HG03469 (cell line): Measurements from ENCODE around the gene PTPRF.
"Not testable (repeated sequence)": the region's sequence is repeated elsewhere in the genome, so short reads cannot be mapped to it uniquely, and the experiment has no call there.

Experiments used
- ATAC-seq: cut with Tn5 transposase; IDR thresholded peaks from one replicate; pipeline ENCODE4 v1.9.1; 2021; ENCODE audit warnings: mild to moderate bottlenecking, moderate library complexity, moderate number of reproducible peaks; ENCODE audit not compliant: unreplicated experiment

Gene PTPRF

DNA sequence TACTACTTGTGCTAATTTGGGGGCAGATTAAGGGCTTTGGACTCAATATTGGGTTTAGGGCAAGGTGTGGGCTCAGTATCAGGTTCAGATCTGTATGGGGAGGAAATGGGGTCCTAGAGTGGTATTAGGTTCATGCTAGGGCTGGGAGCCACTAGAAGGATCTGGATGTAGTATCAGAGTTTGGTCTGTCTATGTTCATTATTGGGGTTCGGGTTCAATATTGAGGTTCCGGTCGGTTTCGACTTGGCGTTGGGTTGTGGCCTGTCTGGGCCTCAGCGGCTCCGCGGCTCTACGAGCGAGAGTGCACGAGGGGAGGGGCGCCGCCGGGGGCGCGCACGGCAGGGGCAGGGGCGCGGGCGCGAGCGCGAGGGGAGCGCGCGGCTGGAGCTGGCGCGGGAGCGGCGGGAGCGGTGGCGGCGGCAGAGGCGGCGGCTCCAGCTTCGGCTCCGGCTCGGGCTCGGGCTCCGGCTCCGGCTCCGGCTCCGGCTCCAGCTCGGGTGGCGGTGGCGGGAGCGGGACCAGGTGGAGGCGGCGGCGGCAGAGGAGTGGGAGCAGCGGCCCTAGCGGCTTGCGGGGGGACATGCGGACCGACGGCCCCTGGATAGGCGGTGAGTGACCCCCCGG, at the start of gene PTPRF:
TSS of gene PTPRF (plus strand) at position 401 of the 624 bp plus-strand sequence. CDS start 14,193 bp downstream, outside the sequence.
- ATAC-seq = no peak

DNA sequence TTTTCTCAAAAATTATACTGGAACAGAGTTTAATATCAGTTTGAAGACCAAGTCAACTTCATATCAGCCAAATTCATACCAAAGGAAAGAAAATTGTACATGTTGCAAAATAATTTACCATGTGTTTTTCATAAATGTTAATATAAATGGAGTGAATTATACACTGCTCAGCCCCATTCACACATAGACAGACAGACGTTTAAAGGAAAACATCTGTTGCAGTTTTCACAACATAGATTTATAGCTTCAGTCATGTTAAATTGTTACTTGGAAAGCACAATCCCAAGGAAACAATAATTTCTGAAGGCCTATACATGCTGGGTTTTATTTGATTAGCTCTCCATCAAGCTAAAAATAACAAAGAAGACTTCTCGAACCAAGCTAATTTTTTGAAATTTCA, 49.2 kb upstream of the PTPRF start:
- no peak for ATAC-seq

DNA sequence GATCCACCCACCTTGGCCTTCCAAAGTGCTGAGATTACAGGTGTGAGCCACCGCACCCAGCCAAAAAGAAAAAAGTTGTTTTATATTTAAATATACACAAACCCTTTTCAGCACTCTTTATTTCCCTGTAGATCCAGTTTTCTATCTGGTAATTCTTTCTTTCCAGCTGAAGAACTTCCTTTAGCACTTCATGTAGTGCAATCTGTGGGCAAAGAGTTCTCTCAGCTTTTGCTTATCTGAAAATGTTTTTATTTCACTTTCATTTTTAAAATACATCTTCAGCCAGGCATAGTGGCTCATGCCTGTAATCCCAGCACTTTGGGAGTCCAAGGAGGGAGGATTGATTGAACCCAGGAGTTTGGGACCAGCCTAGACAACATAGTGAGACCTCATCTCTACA, 48.5 kb upstream of the PTPRF start:
- no peak for ATAC-seq

DNA sequence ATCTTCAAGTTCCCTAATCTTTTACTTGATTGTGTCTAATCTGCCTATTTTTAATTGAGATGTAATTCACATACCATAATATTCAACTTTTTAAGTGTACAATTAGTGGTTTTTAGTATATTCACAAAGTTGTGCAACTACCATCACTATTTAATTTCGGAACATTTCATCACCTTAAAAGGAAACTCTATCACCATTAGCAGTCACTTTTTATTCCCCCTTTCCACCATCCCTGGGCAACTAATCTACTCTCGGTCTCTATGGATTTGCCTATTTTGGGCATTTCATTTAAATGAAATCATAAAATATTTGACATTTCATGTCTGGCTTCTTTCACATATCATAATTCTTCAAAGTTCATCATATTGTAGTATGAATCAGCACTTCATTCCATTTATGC, 46.3 kb upstream of the PTPRF start:
- no peak for ATAC-seq

DNA sequence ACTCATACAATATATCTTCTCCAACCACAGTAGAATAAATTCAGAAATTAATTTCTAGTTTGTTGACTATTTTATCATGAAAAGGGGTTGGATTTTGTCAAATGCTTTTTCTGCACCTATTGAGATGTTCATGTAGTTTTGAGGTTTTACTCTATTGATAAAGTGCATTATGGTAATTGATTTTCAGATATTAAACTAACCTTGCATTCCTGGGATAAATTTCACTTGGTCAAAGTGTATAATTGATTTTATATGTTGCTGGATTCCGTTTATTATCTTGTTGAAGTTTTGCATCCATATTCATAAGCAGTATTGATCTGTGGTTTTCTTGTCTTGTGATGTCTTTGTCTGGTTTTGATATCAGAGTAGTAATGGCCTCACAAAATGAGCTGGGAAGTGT, 42.5 kb upstream of the PTPRF start:
- ATAC-seq = no peak

DNA sequence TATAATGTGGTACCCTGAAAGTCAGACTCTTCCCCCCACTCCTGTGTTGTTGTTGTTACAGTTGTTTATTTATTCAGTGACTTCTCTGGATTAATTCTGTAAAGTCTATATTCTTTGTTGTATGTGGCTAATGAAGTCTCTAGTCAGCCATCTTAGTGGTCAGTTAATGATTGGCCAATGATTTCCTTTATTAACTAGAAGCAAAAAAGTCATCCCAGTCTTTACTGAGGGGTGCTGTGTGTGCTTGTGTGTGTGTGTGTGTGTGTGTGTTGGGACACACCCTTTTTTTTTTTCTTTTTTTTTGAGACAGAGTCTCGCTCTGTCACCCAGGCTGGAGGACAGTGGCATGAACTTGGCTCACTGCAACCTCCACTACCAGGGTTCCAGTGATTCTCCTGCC, 39.6 kb upstream of the PTPRF start:
- ATAC-seq = no peak

DNA sequence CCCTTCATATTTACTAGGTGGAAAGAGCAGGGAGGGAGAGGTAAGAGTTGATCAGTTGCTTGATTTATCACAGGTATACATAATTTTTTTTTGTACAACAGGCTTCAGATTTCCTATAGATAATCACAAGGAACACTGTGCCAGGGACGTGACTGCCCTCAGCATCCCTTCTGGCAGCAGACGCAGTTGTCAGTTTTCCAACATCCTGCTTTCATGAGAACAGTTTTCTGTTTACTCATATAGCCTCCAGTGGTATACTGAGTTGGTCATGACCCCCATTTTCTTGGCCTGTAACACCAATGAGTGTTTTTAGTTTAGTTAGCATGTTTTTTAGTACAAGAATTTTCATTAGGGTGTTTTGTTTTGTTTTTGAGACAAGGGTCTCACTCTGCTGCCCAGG, 37.9 kb upstream of the PTPRF start:
- ATAC-seq = no peak

DNA sequence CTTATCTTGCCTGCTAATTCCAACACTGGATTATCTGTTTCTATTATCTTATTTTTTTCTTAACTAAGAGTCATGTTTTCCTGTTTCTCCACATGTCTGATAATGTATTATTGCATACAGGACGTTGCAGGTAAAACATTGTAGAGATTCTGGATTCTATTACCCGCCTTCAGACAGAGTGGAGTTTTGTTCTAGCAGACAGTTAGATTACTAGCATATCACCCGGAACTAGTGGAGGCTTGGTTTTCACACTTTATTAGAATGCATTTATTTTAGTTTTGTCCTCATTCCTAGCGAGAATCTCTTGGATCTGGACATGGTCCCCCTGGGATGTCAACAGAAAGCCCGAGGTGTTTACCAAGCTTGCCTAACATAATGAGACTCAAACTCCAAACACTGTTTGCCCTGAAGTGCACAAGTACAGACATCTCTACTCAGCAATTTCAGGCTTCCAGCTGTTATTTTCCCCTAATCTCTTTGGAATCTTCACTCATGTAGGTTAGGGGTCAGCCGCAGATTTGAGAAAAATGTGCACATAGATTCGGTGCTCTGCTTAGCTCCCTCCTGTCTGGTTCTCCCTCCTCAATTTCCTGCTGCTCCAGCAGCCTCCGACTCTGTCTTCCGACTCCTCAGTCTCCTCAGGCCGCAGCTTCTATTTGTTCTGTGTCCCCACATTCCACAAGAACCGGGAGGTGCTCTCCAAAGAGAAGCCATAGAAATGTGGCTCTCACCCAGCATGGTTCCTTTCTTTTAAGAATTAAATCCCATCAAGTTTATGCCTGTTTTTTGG, 36.8 kb upstream of the PTPRF start:
- no peak for ATAC-seq

DNA sequence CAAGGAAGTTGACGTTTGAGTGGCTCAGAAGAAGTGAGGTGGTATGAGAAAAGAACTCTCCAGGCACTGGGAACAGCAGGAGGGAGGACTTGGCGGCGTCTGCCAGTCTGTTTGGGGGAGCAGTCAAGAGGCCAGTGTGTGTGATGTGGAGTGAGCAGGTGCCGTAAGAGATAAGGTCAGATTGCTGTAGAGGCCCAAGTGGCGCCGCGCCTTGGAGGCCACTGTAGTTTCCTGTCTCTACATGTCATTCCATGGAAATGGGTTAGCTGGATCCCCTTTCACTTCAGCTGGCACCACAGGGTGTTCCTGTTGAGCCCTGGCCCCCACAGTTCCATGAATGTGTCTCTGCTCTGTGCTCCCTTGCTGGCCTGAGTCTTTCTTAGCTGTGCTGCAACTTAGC, 35.5 kb upstream of the PTPRF start:
- no peak for ATAC-seq

DNA sequence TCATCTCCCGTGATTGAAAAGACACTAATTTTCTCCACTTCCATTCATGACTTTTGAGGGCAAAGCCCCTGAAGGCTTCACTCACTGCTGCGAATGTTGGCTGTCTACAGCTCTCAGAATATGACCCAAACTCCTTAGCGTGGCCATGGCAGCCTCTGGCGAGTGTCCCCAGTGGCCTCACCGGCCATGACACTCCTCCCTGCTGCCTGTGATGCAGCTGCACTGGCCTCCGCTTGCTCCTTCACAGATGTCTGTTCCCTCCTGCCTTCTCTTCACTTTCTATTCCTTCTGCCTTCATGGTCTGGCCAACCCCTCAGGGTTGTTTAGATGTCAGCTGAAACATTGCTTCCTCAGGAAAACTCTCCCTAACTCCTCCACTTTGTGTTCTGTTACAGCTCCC, 30.8 kb upstream of the PTPRF start:
- ATAC-seq = no peak

DNA sequence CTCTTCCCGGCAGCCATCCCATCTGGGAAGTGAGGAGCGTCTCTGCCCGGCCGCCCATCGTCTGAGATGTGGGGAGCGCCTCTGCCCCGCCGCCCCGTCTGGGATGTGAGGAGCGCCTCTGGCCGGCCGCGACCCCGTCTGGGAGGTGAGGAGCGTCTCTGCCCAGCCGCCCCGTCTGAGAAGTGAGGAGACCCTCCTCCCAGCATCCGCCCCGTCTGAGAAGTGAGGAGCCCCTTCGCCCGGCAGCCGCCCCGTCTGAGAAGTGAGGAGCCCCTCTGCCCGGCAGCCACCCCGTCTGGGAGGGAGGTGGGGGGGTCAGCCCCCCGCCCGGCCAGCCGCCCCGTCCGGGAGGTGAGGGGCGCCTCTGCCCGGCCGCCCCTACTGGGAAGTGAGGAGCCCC, 28.9 kb upstream of the PTPRF start:
- not testable (repeated sequence) for ATAC-seq

DNA sequence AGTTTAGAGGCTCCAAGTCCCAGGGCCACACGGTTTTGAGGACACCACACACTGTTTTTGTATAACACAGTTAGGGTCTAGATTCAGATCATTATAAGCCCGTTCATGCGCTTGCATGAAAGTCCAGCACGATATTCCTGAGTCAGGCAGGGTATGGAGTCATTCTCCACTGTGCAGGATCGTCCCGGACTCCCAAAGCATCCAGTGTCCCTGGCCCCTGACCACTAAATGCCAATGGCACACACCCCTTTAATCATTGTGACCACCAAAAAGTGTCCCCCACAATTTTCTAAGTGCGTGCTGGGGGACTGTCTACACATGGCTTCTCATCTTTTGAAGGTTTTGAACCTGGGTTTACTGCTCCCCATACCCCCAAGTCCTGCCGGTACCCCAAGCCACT, 27.1 kb upstream of the PTPRF start:
- ATAC-seq = no peak

DNA sequence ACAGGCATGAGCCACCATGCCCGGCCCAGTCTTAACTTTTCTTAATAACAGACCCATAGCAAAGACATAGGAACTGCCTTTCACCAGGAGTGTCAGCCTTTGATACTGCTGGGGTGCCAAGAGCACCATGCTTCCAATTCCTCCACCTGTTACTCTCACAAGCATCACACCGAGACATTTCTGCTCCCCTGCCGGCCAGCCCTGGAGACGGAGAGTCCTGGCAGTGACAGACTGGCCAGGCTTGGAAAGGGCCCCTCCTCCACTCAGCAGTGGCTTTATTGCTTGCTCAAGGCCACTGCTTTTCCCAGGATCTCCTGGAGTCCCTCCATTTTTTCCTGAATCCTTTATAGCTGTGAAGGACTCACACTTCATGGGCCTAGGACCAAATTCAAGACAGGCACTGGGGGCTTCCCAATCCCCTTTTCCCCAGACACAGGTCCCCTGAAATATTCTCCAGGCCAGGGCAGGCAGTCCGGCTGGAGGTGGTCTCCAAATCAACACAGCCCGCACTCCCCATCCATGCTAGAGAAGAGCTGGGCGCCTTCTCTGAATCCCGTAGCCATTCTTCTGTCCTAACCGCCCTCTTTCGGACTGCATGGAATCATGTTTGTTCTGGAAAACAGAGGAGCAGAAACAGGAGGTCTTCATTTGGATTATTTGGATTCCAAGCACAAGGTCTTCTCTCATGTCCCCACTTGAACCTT, 25.5 kb upstream of the PTPRF start:
- no peak for ATAC-seq

DNA sequence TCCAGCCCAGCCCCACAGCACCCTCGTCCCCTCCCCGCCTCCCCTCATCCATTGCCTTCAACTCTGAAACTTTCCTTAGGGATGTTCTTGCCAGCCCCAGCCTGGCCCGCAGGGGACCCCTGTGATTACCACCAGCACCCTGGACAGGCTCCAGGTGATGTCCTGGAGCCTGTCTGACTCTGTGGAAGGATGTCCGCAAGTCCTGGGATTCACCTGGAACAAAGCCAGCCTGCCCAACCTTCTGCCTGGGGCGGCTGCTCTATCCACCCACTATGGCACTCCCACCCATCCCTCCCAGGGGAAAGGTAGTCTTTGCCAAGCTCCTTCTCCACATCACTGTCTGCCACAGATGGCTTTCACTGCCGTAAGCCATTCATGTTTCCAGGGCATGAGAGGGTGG, 24.4 kb upstream of the PTPRF start:
- ATAC-seq = no peak

DNA sequence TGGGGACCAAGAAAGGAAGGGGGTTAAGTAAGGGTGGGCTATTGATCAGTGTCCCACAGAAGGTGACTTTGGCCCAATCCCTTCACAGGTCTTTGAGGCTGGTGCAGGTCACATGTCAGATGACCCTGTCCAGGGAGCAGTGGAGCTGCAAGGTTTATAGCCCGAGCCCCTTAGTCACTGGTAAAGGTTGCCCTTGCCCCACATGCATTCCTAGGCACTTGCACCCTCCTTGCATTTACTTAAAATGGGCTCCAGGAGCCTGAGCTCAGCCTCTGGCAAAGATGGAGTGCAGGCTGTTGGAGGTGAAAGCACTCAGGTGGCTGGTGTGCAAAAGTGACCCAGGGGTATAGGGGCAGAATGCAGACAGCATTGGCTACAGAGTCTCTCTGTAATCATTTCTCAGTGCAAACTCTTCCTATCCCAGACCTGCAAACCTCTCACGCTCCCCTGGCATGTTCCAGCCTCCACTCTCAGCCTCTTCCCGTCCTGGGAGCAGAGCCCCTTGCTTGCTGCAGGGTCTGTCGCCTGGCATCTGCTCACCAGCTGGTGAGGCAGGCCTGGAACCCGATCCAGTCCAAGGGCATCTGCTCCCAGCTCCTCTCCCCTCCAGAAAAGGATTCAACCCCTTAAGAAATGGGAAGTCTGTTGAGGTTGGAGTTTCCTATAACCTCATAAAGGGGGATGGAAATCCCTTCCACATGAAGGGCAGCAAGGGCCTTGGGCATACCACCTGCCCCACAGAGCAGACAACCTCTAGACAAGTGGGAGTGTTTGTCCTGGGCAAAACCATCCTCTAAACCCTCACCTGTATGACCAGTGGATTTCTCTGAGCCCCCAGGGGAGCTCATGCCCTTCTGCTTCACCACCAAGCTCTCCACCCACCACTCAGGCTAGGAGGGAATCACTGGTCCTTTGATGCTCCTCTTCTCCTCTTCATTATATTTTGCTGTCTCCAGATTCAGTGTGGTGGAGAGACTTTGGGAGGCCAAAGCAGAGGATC, 23.1 kb upstream of the PTPRF start:
- no peak for ATAC-seq

DNA sequence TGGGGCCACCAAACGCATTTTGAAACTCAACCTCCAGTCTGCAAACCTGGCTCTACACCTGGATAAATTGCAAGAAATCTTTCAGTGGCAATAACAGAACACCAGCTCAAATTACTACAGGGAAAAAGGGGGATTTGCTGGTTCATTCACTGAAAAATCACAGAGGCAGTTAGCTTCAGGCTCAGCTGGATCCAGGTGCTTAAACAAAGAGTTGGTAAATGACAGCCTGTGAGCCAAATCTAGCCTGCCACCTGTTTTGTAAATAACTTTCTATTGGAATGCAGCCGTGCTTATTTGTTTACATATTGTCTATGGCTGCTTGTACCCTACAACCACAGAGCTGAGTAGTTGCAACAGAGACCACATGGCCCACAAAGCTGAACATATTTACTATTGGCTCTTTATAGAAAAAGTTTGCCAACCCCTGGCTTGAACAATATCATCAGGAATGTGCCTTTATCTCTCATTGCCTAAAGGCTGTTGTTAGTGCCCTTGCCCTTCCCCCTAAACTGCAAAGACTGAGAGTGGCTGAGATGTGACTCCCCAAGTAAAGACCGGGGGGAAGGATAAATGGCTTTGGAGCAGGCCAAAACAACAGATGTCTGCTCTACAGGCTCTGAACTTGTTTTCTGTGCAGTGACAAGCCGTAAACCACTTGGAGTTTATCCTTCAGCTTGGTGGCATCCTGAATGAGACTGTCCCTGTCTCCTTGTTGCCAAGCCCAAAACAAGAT, 21.5 kb upstream of the PTPRF start:
- no peak for ATAC-seq

DNA sequence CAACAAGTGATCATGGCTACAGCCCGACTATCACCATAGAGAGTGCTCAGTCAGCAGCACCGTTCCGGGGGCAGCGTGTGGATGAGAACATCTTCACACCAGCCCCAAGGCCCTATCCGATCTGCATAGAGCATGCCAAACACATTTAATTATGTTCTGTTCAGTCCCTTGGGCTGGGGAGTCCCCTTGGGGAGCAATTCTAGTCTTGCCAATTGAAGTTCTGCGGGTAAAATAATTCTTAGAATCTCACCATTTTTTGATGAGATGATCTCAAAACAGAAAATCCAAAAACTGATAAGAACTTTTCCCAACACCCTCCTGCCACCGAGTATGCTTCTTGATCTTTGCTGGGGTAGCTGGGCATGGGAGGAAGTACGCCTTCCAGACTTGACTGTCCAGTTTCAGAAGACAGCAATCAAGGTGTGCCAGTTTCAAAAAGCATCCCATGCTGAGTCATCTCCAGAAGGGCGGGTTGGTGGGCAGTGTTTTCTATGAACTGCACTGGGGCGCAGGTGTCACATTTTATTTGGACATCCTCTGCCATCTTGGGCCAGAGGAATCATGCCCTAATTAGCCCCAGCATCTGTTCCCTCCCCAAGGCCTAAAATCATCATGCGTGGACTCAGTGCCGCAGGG, 20.8 kb upstream of the PTPRF start:
- no peak for ATAC-seq

DNA sequence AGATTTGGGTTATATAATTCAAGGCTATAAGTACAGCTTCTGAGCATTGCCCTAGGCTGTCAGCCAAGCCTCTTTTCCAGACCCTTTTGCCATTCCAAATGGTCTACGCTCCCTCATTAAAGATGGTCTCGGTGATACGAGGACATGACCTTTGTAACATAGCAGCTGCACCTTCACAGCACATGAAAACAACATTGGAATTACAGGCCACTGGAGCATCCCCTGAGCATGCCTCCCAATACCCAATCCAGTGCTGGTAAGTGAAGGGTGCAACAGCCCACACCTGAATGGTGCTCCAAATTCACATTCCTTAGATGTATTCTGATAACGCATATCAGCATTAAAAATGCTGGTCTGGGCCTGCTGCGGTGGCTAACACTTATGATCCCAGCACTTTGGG, 20.1 kb upstream of the PTPRF start:
- ATAC-seq = no peak

DNA sequence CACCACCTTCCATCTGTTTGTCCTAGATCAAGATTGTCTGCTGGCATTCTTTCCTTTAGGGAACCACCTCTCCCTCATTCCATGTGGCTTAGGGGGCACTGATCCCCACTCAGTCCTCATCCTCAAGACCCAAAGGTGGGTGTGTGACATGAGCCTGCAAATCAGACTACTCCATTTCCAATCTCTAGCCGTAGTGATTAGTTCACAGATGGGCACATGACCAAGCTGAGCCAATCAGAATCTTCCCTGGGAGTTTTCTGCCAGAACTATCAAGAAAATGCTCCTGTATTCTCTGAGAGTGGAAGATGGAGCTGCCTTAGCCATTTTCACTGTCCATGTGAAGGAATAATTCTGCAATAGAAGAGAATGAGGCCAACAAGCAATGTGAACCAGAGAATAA, 19.3 kb upstream of the PTPRF start:
- ATAC-seq = no peak

DNA sequence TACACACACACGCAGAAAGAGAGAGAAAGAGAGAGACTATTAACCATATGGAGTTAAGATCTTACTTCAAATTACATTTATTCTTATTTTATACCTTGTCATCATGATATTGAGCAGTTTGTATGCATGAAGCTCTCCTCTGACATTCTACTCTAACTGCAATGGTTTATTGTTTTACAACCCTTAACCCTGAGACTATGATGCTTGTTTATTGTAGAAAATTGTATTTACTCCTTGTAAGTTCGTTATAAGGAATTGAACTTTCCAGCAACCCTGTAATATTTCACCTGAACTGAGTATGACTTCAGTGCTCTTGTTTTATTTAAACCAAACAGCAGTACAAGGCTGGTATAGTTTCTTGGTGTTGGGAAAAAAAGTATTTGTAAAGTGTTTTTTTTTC, 18.6 kb upstream of the PTPRF start:
- no peak for ATAC-seq
